ENCODE results near the gene RAB39B. TPM values are rescaled to one million over a fixed set of nuclear protein-coding genes. Genes with fewer than 3 reads are reported as not detected.

The RAB39B gene
- total RNA-seq (2022; extraction: Qiagen RNA extraction; ENCODE audit: low read depth): 0.62 to 1.1 TPM (median 0.73 TPM) in 5 replicates

GRCh38 chrX:155263854-155264628, at the start of gene RAB39B:
Gene RAB39B, minus strand, starts transcription at chrX:155264491. Its CDS starts 203 bp downstream, at chrX:155264288.

GRCh38 chrX:155216179-155216939, 47.9 kb downstream of the RAB39B start, which contains the start of gene VBP1:
Gene VBP1, plus strand, starts transcription at chrX:155216460. Its CDS starts 23 bp downstream, at chrX:155216483.

Other genes with a start within 250 kb of the RAB39B start
- 3.6 to 4.5 TPM (median 3.9 TPM) in 5 replicates for gene F8, start 241.8 kb downstream of the RAB39B start, total RNA-seq (2022; extraction: Qiagen RNA extraction; ENCODE audit: low read depth)
- 85.1 to 121 TPM (median 107 TPM) in 5 replicates for gene FUNDC2, start 237.6 kb downstream of the RAB39B start, total RNA-seq (2022; extraction: Qiagen RNA extraction; ENCODE audit: low read depth)
- 15.4 to 16.6 TPM (median 15.7 TPM) in 5 replicates for gene CMC4, start 193.4 kb downstream of the RAB39B start, total RNA-seq (2022; extraction: Qiagen RNA extraction; ENCODE audit: low read depth)
- 11.7 to 19.1 TPM (median 18.0 TPM) in 5 replicates for gene MTCP1, start 193.4 kb downstream of the RAB39B start, total RNA-seq (2022; extraction: Qiagen RNA extraction; ENCODE audit: low read depth)
- 23.3 to 31.0 TPM (median 26.7 TPM) in 5 replicates for gene BRCC3, start 193.0 kb downstream of the RAB39B start, total RNA-seq (2022; extraction: Qiagen RNA extraction; ENCODE audit: low read depth)
- 50.8 to 68.4 TPM (median 52.3 TPM) in 5 replicates for gene VBP1, start 48.0 kb downstream of the RAB39B start, total RNA-seq (2022; extraction: Qiagen RNA extraction; ENCODE audit: low read depth)
- gene CLIC2, start 70.1 kb upstream of the RAB39B start, total RNA-seq (2022; extraction: Qiagen RNA extraction; ENCODE audit: low read depth): 0.12 to 0.19 TPM (median 0.14 TPM) in 4 of 5 replicates, not detected in the other
- not detected in 5 replicates for gene F8A2, start 117.6 kb upstream of the RAB39B start, total RNA-seq (2022; extraction: Qiagen RNA extraction; ENCODE audit: low read depth)
- 0.20 to 1.4 TPM (median 1.0 TPM) in 5 replicates for gene F8A3, start 194.1 kb upstream of the RAB39B start, total RNA-seq (2022; extraction: Qiagen RNA extraction; ENCODE audit: low read depth)